Measurements from ENCODE around the gene TMEM269. TPM values are rescaled to one million over a fixed set of nuclear protein-coding genes. Genes with fewer than 3 reads are reported as not detected.

The TMEM269 gene
- total RNA-seq, 2 donors from 2014 or later, result 0.20 to 0.66 TPM

DNA sequence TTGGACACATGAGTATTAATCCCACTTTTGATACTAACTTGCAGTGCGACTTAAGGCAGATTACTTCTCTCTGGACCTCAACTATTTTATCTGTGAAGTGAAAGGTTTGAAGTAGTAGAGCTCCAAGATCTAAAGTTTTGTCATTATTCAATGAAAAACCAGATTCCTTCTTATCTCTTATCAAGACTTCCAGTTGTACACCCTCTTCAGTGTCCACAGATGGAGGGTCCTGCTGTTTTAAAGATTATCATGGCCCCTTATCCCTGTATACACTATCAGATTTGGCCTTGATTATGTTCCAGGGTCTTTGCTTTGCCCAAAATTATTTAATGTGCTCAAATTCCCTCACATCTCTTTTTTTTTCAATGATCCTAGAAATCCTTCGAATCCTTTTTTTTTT lies 16.6 kb upstream of the TMEM269 start:
- no peaks in the 10 kb centered on the region for H3K9me3 Mint-ChIP-seq
- H3K4me3 Mint-ChIP-seq, result no peak overlapping the region
- Histone ChIP-seq H3K27me3 (ENCODE audit: control insufficient read depth, insufficient read depth, low read length, poor library complexity, severe bottlenecking) (no peaks in the 10 kb centered on the region), H3K9me3 (ENCODE audit: control insufficient read depth, low read length) (no peaks in the 10 kb centered on the region), H3K4me1 (ENCODE audit: control insufficient read depth, insufficient read depth, low read length) (no peaks in the 10 kb centered on the region), H3K27ac (ENCODE audit: low read depth, low read length) (no peak overlapping the region), H3K4me3 (ENCODE audit: low read length) (peak overlapping the region; percentile 86), H3K36me3 (ENCODE audit: control insufficient read depth, insufficient read depth, low read length) (peaks cover 9% of the 10 kb centered on the region), H3K9ac (ENCODE audit: extremely low read depth, low read length, poor library complexity, severe bottlenecking) (peak overlapping the region; percentile 48)
- WGBS, 2 experiments (ENCODE audit: insufficient coverage in 1 of 2, insufficient read length in 1 of 2), result 89 to 100% methylated on average over 1 to 2 of the region's 2 CpGs
- no peak for DNase-seq
- no peak overlapping the region for H3K27ac Mint-ChIP-seq
- no peaks in the 10 kb centered on the region for H3K27me3 Mint-ChIP-seq (ENCODE audit: insufficient read depth)
- H3K4me1 Mint-ChIP-seq, result peaks cover 7% of the 10 kb centered on the region
- H3K36me3 Mint-ChIP-seq (ENCODE audit: low read depth), result peaks cover 21% of the 10 kb centered on the region
- TF ChIP-seq, protein P1, sequence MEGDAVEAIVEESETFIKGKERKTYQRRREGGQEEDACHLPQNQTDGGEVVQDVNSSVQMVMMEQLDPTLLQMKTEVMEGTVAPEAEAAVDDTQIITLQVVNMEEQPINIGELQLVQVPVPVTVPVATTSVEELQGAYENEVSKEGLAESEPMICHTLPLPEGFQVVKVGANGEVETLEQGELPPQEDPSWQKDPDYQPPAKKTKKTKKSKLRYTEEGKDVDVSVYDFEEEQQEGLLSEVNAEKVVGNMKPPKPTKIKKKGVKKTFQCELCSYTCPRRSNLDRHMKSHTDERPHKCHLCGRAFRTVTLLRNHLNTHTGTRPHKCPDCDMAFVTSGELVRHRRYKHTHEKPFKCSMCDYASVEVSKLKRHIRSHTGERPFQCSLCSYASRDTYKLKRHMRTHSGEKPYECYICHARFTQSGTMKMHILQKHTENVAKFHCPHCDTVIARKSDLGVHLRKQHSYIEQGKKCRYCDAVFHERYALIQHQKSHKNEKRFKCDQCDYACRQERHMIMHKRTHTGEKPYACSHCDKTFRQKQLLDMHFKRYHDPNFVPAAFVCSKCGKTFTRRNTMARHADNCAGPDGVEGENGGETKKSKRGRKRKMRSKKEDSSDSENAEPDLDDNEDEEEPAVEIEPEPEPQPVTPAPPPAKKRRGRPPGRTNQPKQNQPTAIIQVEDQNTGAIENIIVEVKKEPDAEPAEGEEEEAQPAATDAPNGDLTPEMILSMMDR (conservative IDR thresholded peaks at IDR 0.05), result no peak

DNA sequence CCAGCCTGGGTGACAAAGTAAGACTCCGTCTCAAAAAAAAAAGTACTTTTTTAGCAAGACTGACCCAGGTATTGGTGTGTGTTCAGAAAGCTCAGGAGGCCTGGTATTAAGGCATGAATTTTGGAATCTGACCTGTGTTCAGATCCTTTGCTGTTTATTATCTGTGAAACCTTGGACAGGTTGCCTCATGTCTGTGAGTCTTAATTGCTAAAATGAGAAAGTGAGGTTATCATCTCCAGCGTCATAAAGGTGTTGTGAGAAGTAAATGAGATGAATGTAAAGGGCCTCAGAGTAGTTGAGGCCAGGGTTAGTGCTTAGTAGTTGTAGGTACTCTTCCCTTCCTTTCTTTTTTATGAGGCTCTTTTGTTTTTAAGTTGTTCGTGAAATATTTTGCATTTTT lies 15.0 kb upstream of the TMEM269 start:
- Histone ChIP-seq H3K4me1 (ENCODE audit: control insufficient read depth, insufficient read depth, low read length) (no peaks in the 10 kb centered on the region), H3K36me3 (ENCODE audit: control insufficient read depth, insufficient read depth, low read length) (peaks cover 23% of the 10 kb centered on the region), H3K27me3 (ENCODE audit: control insufficient read depth, insufficient read depth, low read length, poor library complexity, severe bottlenecking) (no peaks in the 10 kb centered on the region), H3K4me3 (ENCODE audit: low read length) (no peak overlapping the region), H3K9ac (ENCODE audit: extremely low read depth, low read length, poor library complexity, severe bottlenecking) (no peak overlapping the region), H3K9me3 (ENCODE audit: control insufficient read depth, low read length) (no peaks in the 10 kb centered on the region), H3K27ac (ENCODE audit: low read depth, low read length) (no peak overlapping the region)
- no peak for DNase-seq
- H3K36me3 Mint-ChIP-seq (ENCODE audit: low read depth), result peaks cover 36% of the 10 kb centered on the region
- no peaks in the 10 kb centered on the region for H3K27me3 Mint-ChIP-seq (ENCODE audit: insufficient read depth)
- 94 to 95% methylated on average over 2 of the region's 3 CpGs for WGBS, 2 experiments (ENCODE audit: insufficient coverage in 1 of 2, insufficient read length in 1 of 2)
- TF ChIP-seq, protein P1 (conservative IDR thresholded peaks at IDR 0.05), result no peak
- no peak overlapping the region for H3K4me3 Mint-ChIP-seq
- H3K4me1 Mint-ChIP-seq, result peaks cover 5% of the 10 kb centered on the region
- H3K27ac Mint-ChIP-seq, result peak overlapping the region; percentile 39
- no peaks in the 10 kb centered on the region for H3K9me3 Mint-ChIP-seq

DNA sequence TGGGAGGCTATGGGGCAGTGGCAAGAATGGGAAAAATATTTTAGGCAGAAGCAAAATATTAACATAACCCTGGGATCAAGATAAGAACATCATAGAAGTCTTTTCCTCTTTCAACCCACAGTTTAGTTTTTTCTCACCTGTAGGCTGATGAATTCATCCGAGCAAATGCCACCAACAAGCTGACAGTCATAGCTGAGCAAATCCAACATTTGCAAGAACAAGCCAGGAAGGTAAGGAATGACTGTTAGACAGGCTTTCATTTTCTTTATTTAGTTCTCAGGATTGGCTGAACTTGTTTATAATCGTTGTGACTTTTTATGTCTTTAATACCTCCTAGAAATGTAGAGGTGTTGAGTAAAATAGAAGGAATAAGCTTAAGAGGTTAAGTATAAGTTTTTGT lies 11.4 kb upstream of the TMEM269 start:
- H3K9me3 Mint-ChIP-seq, result no peaks in the 10 kb centered on the region
- Histone ChIP-seq H3K9me3 (ENCODE audit: control insufficient read depth, low read length) (no peaks in the 10 kb centered on the region), H3K4me1 (ENCODE audit: control insufficient read depth, insufficient read depth, low read length) (no peaks in the 10 kb centered on the region), H3K4me3 (ENCODE audit: low read length) (no peak overlapping the region), H3K9ac (ENCODE audit: extremely low read depth, low read length, poor library complexity, severe bottlenecking) (no peak overlapping the region), H3K36me3 (ENCODE audit: control insufficient read depth, insufficient read depth, low read length) (peaks cover 56% of the 10 kb centered on the region), H3K27me3 (ENCODE audit: control insufficient read depth, insufficient read depth, low read length, poor library complexity, severe bottlenecking) (no peaks in the 10 kb centered on the region), H3K27ac (ENCODE audit: low read depth, low read length) (no peak overlapping the region)
- DNase-seq, result no peak
- H3K27me3 Mint-ChIP-seq (ENCODE audit: insufficient read depth), result no peaks in the 10 kb centered on the region
- TF ChIP-seq, protein P1 (conservative IDR thresholded peaks at IDR 0.05), result no peak
- H3K27ac Mint-ChIP-seq, result no peak overlapping the region
- no peaks in the 10 kb centered on the region for H3K4me1 Mint-ChIP-seq
- peaks cover 67% of the 10 kb centered on the region for H3K36me3 Mint-ChIP-seq (ENCODE audit: low read depth)
- WGBS, 2 experiments (ENCODE audit: insufficient coverage in 1 of 2, insufficient read length in 1 of 2), result 50% methylated on average over 2 of the region's 2 CpGs
- H3K4me3 Mint-ChIP-seq, result no peak overlapping the region
